Breast epithelium (tissue), 3 donors: ENCODE measurements around the gene NAT10.

Source experiments
- CTCF ChIP-seq, 3 donors: fragments of 450-650 bp; IDR thresholded peaks; one replicate each; pipeline ENCODE4 v1.5.1; 2016 to 2017; ENCODE audit warnings: antibody characterized with exemption in 3 of 3, mild to moderate bottlenecking in 3 of 3, moderate library complexity in 3 of 3
- POLR2AphosphoS5 ChIP-seq, 3 donors: sonication (generic); formaldehyde crosslinking; IDR thresholded peaks; one replicate each; pipeline ENCODE4 v1.6.1; 2017; ENCODE audit warnings: antibody characterized with exemption in 3 of 3

- no peak for TF ChIP-seq CTCF (IDR thresholded peaks at IDR 0.05)
- no peak for TF ChIP-seq POLR2AphosphoS5 (IDR thresholded peaks at IDR 0.05)
These were observed 750 bp upstream of the NAT10 start for GRCh38 chr11:34104680-34105078.
